G401 (cell line): ENCODE data around the gene BCAS1. TPM values are rescaled to one million over a fixed set of nuclear protein-coding genes. Genes with fewer than 3 reads are reported as not detected.

Experiments used
- DNase-seq: peaks from one replicate; pipeline ENCODE4 v3.0.0-alpha.2; 2015; ENCODE audit warnings: low spot score
- in situ Hi-C: cut with HindIII; loops from 2 replicates; pipeline ENCODE4 v1.10.0; 2016; ENCODE audit warnings: low sequenced_read_pairs, mixed read lengths
- total RNA-seq: library from RNA; depleted of rRNA; stranded (reverse); fragments of >200 nt; shearing (Covaris generic); gene quantifications from 2 replicates; pipeline ENCODE4 v1.2.3, GENCODE V29; 2014

The BCAS1 gene
- total RNA-seq, 1 experiment from 2014 or later: not detected

DNA sequence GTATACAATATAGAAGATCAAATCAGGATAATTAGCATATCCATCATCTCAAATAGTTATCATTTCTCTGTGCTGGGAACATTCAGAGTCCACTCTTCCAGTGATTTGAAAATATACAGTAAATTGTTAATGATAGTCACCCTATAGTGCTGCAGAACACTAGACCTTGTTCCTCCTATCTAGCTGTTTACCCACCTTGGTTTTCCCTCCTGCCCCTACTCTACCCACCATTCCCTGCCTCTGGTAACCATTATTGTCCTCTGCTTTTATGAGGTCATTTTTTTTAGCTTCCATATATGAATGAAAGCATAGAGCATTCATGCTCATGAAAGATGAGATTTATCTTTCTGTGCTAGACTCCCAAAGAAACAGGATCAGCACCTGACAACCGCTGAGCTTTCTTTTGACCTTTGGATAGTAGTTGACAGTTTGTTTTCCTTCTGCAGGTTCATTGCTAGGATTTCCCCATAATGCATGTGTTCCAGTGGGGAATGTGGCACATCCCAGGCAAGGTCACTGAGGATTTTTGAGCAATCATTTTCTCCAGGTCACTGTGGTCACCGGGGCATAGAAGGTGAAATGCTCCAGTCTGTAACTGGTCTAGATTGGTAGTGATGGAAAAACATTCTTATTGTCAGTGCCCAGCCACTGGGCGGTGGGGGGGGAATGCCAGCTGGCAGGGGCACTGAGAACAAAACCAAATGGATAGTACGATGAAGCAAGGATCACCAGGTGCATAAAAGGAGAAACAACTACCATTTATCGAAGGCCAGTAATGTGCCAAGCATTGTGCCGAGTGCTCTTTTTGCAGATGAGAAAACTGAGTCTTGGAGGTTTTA lies 33.6 kb upstream of the BCAS1 start:
- in situ Hi-C loops: no loop called here
- no peak for DNase-seq

DNA sequence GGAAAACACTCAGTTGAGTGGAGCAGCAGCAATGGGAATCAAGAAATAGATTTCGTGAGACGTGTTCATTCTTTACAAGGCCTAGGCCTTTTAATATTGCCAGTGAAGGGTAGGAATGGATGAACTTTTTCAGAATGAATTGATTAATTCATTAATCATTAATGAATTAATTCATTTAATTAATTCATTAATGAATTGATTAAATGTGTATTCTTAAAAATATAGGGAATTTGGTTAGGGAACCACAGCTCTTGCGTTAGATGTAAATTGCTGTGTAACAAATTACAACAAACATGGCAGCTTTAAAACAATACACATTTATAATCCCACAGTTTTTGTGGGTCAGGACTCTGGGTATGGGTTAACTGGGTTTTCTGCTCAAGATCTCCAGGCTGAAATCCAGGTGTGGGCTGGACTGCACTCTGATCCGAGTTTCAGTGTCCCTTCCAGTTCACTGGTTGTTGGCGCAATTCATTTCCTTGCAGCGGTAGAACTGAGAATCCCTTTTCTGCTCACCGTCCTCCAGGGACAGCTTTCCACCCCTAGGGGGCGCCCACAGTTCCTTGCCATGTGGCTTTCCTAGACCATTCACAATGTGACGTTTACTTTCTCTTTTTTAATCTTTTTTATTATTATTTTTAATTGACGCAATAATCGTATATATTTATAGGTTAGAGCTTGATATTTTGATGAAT lies 32.8 kb upstream of the BCAS1 start:
- DNase-seq: peak; percentile 13
- in situ Hi-C loops: no loop called here

DNA sequence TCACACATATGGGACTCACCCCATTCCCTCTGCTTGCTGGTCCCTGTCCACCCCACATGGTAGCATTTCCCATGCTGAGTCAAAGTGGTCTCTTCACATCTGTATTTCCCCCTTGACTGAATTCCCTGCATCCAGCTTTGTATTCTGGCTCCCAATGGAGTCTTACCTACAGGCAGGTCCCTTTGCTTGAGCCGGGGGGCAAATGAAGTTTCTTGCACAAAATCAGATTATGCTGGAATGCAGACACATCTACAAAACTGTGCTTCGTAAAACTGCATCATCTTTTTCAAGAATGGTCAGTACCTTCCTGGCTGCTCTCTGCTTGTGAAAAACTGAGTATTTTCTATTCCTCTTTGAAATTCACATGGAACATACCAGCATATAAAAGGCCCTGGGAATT lies 32.1 kb upstream of the BCAS1 start:
- in situ Hi-C loops: no loop called here
- DNase-seq: no peak

DNA sequence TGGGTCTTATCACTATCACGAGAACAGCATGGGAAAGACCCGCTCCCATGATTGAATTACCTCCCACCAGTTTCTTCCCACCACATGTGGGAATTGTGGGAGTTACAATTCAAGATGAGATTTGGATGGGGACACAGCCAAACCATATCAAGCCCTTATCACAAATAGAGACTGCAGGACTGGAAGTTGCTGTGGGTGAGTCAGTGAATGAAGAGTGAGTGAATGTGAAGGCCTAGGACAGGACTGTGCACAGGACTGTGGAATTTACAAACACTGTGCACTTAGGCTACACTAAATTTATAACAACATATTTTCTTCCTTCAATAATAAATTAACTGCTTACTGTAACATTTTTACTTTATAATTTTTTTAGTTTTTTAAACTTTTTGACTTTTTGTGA lies 30.2 kb upstream of the BCAS1 start:
- no peak for DNase-seq
- in situ Hi-C loops: no loop called here

DNA sequence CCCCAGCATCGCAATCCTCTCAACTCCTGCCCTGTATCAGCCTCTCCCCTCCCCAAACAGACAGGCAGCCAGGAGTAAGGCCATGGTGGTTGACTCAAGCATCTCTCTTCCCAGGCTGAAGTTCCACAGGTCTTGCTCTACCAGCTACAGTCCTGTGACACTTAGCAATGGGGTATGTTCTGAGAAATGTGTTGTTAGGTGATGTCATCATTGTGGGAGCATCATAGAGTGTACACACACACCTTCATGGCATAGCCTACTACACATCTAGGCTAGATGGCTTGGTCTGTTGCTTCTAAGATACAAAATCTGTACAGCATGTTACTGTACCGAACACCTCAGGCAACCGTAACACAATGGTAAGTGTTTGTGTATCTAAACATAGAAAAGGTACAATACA lies 29.5 kb upstream of the BCAS1 start:
- in situ Hi-C loops: no loop called here
- DNase-seq: no peak

DNA sequence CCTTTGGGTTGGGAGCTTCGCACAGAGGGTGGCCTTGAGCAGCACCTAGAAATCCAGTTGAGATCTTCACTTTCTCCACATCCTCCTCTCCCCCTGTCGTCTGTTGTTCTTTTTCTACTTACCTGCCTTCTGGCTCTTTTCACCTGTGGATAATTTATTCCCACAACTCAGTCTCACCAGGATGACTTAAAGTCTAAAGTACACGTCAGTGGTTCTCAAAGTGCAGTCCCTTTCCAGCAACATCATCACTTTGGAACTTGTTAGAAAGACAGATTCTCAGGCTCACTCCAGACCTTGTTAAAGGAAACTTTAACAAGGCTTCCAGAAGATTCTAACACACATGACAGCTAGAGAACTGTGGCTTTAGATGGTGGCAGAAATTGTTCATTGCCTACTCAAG lies 27.7 kb upstream of the BCAS1 start:
- in situ Hi-C loops: no loop called here
- DNase-seq: no peak

DNA sequence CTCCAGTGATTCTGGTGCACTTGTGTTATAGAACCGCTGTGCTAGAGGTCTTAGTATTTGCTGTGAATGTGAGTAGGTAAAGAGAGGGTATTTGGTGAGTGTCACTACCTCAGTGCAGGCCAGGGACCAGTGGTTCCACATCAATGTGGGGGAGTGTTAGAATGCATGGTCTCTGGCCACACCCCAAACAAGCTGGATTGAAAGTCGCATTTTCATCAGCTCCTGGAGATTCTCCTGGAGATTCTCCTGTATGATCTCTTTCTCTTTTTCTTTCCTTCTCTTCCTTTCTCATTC lies 26.8 kb upstream of the BCAS1 start:
- no peak for DNase-seq
- in situ Hi-C loops: no loop called here

DNA sequence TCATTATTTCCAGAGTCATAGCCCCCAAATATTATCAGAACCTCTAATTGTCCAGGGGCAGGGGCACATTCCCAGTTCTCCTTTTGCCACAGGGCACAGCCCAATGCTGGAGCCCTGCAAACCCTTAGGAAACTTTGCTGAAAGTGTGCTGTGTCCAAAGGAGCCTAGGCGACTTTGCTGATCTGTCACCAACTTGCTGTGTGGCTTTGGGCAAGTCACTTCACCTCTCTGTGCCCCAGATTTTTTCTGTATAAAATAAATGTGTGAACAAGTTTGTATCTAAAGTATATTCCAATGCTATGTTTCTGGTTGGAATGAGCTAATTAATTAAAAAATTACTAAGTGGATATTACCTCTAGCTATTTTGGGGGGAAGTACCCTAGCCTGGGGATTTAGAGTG lies 25.4 kb upstream of the BCAS1 start:
- in situ Hi-C loops: no loop called here
- DNase-seq: no peak

DNA sequence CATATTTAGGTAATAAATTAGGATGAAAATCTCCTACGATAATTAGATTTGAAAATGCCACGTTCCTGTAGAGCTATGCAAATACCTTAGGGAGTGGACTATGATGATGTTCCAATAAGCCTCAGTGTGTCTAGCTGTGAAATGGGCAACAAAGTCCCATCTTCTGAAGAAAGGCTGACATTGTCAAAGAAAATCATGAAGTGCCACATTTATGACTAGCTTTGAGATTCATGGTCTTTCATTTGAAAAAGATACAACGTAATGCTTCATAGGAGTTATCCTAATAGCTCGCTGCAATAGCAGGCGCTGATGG lies 23.8 kb upstream of the BCAS1 start:
- in situ Hi-C loops: no loop called here
- no peak for DNase-seq

DNA sequence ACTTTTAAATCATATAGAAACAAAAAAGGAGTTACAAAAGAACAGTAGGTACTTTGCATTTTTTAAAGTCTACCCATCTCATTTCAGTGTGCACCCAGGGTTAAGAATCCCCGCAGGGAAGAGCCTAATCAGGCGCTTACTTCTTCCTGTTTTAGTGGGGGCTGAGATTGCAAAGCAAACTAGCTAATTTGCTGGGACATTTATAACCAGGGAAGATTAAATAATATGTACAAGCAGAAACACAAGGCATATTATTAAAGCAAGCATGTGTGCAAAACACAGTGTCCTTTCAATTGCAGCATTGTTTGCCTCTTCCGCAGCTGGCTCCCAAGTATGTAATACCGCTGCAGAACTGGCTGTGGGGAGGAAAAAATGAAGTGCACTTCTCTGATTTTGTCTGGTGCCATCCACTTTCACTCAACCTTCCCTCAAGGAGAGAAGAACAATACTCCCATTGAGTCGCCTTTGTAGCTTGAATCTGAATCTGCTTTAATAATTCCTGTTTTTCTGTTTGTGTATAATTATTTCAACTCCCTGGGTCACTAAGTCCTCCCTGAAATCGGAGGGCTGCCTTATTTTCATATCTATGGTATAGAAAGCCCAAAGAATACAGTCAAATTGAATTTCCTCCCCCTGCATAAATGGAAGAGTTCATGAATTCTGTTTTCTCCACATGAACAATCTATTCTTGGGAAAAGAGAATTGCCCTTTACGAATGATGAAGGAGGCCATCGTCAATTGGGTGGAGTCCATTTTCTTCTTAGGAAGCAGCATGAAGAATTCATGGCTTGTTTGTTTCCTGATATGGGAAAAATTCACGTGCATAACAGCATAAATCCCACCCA lies 23.3 kb upstream of the BCAS1 start:
- in situ Hi-C loops: no loop called here
- DNase-seq: no peak

DNA sequence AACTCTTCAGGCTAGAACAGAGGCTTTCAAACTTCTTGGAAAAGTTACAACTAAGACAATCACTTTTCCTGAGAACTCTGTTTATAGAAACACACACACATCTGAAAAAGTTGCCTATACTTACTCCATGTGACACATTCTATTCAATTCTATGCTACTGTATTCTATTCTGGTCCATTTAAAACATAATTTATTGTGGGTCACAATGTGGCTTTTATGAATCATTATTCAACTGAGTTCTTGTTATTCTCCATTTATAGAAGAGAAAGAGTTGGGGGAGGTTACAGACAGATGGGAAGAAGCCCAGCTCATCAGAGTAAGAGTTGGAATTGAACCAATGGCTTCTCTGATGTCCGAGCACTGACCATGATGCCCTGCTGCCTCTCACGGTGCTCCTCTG lies 21.6 kb upstream of the BCAS1 start:
- in situ Hi-C loops: no loop called here
- no peak for DNase-seq

DNA sequence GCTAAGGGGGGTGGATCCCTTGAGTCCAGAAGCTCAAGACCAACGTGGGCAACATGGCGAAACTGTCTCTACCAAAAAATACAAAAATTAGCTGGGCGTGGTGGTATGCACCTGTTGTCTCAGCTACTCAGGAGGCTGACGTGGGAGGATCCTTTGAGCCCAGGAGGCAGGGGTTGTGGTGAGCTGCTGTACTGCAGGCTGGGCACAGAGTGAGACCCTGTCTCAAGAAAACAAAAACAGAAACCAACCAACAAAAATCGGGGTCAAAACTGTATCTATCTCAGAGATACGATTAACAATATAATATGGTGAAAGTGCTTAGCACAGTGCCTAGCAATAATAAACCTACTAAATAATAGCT lies 20.7 kb upstream of the BCAS1 start:
- in situ Hi-C loops: no loop called here
- DNase-seq: no peak

DNA sequence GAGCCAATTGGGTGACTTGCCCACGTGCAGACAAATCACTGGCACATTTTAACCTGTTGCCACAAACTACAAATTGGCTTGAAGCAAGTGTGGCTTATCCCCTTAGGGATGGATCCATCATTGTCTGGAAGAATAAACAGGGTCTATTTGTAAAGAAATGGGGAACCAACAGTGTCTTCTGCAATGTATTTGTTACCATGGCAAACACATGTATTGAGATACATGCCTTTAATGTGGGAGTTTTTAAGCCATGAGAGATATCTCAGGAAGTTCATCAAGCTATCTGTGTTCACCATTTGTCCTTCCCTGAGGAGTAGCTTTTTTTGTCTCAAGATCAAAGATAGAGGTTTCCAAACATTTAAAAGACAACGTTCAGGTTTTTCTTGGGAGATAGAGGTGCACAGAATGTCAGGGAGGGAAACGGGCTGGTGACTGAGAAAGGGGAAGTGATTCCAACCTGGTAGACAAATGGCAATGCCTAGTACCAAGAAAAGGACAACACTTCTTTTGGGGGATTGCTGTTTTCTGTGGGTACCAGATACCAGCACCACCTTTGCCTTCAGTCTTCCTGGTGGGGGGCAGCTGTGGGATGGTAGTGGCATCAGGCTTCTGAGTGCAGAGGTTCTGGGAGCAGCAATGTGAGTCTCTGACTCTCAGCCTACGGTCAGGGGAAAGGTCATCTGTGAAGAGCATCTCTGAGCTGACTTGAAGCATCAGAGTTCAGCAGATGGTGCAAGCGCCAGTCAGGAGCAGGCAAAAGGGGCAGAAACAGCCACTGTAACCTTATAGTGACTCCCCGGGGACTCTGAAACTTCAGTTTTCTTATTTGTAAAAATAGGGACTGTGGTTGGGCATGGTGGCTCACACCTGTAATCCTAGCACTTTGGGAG lies 20.1 kb upstream of the BCAS1 start:
- no peak for DNase-seq
- in situ Hi-C loops: no loop called here

DNA sequence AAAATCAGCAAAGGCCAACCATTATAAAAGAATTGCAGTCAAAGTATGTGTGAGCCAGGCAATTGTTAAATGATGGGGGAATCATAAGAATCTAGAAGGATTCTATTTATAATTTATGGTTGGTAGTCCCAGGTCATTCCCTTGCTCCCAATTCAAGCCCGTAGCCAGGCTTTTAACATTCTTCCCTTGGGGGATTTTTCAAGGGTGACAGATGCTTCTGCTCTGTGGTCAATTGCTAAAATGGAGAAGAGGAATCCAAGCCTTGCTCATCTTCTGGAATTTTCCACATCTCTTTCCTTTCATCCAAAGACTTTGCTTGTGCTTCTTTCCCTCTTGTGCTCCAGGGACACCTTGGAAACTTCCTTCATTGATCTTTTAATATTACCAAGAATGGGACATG lies 18.0 kb upstream of the BCAS1 start:
- in situ Hi-C loops: no loop called here
- DNase-seq: no peak

DNA sequence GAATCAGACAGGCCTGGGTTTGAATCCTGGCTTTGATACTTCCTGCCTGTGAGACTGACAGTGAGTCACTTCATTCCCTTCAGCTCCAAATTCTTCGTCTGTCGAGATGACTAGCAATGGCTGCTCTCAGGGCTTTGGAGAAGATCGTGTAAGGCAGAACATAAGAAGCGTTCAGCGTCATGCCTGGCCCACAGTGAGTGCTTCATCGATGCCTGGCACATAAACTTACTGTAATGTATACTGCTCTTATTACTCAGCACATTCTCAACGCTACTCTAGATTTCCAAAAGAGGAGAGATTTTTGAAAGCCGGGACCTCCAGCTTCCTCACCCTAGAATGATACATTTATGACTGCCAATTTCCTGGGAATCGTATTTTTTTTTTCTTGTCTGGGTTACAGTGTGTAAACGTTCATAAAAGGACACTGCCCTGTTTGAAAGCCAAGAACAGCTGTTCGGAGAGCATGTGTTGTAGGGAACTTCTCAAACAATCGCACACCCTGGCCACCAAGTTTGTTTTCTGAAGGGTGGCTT lies 16.2 kb upstream of the BCAS1 start:
- no peak for DNase-seq
- in situ Hi-C loops: no loop called here

DNA sequence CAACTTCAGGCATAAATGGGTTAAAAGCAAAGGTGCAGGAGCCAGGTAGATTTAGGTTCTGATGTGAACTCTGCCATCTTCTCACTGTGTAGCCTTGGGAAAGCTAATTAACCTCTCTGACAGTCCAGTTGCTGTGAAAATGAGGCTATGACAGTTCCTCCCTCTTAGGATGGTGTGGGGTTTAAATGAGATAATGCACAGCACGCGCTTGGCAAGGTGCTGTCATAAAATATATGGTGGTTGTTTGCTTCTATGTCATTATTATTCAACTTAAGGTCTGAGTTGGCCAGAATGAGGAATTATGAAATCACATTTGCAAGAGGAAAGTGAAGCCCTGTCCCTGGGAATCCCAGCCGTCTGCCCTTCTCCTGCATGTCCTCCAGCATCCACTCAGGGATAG lies 15.5 kb upstream of the BCAS1 start:
- DNase-seq: no peak
- in situ Hi-C loops: no loop called here

DNA sequence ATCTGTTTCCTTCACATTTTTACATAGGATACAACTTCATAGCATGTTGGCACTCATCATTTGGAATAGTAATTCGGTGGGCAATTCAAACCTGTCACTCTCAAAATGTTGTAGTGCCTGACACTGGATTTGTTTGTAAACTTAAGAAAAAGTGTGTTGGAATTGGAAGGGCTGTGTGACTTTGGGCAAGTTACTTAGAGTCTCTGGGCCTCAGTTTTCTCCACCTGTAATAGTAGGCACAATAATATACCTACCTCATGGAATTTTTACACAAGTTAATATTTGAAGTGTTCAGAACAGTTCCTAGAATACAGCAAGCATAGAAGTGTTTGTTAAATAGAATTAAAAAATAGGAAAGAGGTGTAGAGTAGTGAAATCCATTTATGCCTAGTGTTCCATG lies 15.0 kb upstream of the BCAS1 start:
- in situ Hi-C loops: no loop called here
- DNase-seq: no peak

DNA sequence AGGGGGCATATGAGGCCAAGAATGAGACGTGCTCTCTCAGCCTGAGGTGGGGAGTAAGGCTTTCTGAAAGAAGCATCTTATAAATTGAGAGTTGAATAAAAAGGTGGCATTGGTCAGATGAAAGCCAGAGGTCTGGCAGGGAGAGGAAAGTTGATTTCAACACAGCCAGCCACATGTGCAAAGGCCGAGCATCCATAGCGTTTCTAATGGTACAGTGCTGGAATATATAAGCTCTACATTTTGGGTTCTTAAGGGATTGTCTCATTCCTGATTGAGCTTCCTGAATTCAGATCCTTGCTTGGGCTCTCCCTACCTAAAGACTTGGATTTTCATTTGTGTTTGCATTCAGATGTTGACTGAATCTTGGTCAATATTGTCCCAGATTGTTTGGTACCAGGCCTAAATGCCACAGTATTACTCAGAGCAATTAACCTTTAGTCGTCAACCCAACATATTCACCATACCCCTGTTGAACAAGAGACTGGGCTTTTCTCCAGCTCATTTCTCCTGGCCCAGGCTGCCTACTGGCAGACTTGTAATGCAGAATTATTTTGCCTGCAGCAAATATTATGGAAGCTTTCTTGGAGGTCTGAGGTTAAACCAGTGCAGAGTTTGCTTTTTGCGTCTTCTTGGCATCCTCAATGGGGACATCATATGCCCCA lies 14.5 kb upstream of the BCAS1 start:
- in situ Hi-C loops: no loop called here
- DNase-seq: no peak

DNA sequence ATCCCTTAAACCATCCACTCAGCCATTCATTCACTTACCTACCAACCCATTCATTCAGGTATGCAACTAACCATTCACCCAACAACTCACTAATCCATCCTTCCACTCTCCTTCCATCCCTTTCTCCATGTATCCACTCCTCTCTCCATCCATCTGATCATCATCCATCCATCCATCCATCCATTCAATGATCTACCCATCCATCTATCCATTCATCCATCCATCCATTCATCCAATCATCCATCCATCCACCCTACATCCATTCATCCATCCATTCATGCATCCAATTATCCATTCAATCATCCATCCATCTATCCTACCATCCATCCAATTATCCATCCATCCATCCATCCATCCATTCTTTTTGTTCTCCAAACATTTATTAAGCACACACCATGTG lies 13.8 kb upstream of the BCAS1 start:
- DNase-seq: no peak
- in situ Hi-C loops: no loop called here
